ENCODE results near the gene STMN3.

DNA sequence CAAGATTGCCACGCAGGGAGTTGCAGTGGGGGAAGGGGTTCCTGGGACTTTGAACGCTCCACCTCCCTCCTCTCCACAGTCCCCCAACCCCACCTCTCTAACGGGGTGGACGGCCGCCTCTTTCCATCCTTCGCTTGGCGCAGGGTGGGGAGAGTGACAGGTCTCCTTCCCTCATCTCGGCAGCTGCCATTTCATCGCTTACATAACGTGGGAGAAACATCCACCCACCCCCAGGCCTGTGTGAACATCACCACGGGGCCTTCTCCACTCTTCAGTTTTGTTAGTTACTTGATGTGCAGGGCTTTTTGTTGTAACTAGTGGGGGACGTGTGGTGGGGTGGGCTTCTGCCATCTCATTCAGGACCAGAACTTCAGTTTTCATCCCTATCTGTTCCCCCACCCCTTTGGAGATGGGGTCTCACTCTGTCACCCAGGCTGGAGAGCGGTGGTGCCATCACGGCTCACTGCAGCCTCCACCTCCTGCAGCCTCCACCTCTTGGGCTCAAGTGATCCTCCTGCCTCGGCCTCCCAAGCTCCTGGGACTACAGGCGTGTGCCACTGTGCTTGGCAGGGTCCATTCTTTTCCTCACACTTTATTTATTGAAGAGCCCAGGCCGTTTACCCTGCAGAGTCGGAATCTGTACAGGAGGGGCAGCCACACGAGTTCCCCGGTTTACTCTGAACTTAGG is 22.6 kb upstream of the STMN3 start:
- TF ChIP-seq, protein P1, sequence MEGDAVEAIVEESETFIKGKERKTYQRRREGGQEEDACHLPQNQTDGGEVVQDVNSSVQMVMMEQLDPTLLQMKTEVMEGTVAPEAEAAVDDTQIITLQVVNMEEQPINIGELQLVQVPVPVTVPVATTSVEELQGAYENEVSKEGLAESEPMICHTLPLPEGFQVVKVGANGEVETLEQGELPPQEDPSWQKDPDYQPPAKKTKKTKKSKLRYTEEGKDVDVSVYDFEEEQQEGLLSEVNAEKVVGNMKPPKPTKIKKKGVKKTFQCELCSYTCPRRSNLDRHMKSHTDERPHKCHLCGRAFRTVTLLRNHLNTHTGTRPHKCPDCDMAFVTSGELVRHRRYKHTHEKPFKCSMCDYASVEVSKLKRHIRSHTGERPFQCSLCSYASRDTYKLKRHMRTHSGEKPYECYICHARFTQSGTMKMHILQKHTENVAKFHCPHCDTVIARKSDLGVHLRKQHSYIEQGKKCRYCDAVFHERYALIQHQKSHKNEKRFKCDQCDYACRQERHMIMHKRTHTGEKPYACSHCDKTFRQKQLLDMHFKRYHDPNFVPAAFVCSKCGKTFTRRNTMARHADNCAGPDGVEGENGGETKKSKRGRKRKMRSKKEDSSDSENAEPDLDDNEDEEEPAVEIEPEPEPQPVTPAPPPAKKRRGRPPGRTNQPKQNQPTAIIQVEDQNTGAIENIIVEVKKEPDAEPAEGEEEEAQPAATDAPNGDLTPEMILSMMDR (IDR thresholded peaks at IDR 0.05; ENCODE audit: insufficient read depth, low read length, poor library complexity, severe bottlenecking), result no peak
- no peak for TF ChIP-seq EZH2phosphoT487 (conservative IDR thresholded peaks at IDR 0.05; ENCODE audit: low read length)
